Choroid plexus epithelial cell (primary cell): Measurements from ENCODE around the gene HAUS3.
"Not testable (repeated sequence)": the region's sequence is repeated elsewhere in the genome, so short reads cannot be mapped to it uniquely, and the experiment has no call there.

Source experiments
- DNase-seq: peaks from one replicate; pipeline ENCODE4 v3.0.0-alpha.2; 2010; ENCODE audit warnings: low read depth
- H3K4me3 ChIP-seq: 2 replicates; pipeline ENCODE4 v1.5.1; 2011; ENCODE audit warnings: low read depth, mild to moderate bottlenecking, control low read depth, low read length, moderate library complexity
- TF ChIP-seq, protein P1 (sequence below): conservative IDR thresholded peaks from 2 replicates; pipeline ENCODE4 v1.5.1; 2011; ENCODE audit warnings: low read depth, mild to moderate bottlenecking, control low read depth, inconsistent platforms, low read length, moderate library complexity

Gene HAUS3

DNA sequence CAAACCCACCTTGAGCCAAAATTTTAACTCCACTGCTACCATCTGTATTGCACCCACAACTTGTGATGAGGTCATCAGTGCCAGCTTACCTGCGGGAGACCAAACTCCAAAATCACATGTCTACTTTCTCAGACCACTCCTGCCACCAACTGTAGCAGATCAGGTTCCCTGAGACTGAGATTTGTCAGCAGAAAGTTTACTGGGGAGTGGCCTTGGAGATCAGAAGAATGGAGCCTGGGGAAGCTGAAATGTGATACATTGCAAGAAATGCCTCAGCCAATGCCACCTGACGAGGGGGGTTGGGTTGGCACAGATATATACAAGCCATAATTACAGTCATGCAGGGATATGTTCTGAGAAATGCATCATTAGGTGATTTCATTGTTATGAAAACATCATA is 19.1 kb downstream of the HAUS3 start:
- H3K4me3 ChIP-seq = no peak overlapping the region
- no peak for DNase-seq
- TF ChIP-seq, protein P1, sequence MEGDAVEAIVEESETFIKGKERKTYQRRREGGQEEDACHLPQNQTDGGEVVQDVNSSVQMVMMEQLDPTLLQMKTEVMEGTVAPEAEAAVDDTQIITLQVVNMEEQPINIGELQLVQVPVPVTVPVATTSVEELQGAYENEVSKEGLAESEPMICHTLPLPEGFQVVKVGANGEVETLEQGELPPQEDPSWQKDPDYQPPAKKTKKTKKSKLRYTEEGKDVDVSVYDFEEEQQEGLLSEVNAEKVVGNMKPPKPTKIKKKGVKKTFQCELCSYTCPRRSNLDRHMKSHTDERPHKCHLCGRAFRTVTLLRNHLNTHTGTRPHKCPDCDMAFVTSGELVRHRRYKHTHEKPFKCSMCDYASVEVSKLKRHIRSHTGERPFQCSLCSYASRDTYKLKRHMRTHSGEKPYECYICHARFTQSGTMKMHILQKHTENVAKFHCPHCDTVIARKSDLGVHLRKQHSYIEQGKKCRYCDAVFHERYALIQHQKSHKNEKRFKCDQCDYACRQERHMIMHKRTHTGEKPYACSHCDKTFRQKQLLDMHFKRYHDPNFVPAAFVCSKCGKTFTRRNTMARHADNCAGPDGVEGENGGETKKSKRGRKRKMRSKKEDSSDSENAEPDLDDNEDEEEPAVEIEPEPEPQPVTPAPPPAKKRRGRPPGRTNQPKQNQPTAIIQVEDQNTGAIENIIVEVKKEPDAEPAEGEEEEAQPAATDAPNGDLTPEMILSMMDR = no peak

DNA sequence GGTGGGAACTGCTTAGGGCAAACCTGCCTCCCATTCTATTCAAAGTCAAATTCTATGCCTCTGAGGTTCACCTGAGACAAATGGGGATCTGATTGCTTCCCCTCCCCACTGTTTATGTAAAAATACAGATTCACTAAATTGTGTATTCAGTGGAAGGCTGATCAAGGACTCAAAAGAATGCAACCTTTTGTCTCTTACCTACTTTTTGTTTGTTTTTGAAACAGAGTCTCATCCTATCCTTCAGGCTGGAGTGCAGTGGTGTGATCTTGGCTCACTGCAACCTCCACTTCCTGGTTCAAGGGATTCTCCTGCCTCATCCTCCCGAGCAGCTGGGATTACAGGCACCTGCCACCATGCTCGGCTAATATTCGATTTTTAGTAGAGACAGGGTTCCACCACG is 20.5 kb downstream of the HAUS3 start:
- DNase-seq, H3K4me3 ChIP-seq: not testable (repeated sequence)

DNA sequence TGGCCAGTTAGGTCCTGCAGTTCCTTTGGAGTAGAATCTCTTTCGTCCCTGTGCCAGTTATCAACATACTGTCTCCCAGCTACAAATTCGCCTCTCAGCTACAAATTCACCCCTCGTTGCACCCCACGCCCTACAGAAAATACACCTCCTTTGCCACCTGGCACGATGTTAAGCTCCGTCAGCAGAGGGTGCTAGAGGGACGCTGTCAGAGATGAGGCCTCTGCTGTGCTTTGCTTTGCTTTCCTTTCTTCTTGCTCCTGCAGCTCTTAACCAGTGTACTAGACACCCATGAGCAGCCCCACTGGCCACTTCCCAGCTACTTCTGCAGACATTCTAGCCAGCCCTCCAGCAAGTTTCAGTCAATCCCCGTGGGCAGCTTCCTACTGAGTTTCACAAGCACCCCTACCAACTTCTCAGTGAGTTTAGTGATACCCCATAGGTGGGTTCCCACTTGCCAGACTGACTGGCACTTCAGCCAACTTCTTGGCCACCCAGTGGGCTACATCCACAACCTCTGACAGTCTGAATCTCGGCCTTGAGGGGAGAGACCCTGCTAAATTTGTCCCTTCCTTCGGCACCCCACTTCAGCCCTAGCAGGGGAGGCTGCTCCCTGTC is 21.8 kb downstream of the HAUS3 start:
- TF ChIP-seq, protein P1 = peak; percentile 97
- no peak overlapping the region for H3K4me3 ChIP-seq
- peak; percentile 82 for DNase-seq

DNA sequence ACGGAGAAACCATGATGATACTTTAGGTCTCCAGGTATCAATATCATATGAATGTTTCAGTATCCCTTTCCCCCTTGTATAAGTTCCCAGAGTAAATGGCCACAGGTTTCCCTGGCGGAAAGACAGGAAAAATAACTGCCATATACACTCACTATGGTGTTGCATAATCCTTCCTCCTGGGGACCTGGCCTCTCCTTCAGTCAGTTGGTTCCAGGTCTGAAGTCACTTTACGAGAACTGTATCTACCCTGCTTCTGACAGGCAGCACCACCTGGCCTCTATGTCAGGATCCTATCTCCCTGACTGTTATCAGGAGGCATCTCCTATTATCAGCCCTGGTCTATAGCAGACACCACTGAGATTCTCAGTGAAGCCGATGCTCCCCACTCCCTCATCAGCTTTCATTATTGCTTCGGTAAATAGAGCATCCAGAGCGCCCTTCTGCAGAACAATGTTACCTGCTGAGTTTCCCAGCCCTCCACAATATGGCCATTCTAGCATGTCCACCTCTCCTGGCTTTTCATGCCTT is 22.6 kb downstream of the HAUS3 start:
- no peak for DNase-seq
- TF ChIP-seq, protein P1 = no peak

DNA sequence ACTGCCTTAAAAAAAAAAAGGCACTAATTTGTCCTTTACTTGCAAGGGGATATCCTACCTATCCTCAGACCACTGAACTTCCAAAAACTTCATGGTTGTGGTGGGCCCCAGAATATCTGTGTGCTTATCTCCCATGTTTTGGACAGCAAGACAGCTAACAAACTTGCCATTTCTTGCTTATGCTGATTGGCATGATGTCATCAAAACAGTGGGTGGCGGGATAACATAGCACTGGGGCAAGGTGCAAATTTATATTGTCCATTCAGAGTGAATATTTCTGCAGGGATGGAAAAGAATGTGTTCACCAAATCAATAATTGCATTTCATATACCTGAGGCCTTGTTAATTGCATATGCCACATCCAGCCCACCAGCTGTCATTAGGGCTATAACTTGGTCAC is 23.5 kb downstream of the HAUS3 start:
- DNase-seq = no peak
- H3K4me3 ChIP-seq = no peak overlapping the region
- TF ChIP-seq, protein P1 = no peak

More for the DNA sequence above, 22.6 kb downstream of the HAUS3 start:
- H3K4me3 ChIP-seq = no peak overlapping the region

DNA sequence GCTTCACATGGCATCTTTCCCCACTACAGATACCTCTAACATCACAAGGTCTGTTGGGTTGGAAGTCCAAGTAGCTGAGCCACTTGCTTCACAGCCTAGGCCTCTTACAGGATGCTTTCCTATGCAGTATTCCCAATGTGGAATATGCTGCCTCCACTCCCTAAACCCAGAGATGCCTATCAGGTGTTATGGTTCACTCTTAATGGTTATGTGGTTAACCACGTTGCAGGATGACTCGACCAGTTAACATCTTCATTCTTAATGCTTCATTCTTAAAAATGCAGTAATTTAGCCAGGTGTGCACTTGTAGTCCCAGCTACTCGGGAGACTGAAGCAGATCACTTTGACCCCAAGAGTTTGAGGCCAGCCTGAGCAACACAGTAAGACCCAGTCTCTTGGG is 24.2 kb downstream of the HAUS3 start:
- TF ChIP-seq, protein P1 = no peak
- no peak overlapping the region for H3K4me3 ChIP-seq
- peak; percentile 22 for DNase-seq

DNA sequence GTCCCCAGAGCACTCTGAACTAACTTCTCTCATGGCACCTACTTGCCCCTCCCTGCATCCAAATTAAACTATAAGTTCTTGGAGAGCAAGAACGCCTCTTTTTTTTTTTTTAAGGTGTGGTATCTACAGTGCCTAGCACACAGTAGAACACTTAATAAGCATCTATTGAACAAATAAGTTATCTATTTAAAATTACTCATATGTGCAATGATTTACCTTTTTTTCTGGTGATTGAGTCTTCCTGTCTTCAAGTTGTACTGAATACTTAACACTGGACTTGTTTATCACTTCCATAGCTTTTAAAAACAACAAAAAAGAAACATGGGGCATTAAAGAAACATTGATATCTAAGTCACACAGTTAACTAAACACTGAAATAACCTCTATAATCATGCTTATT is 29.1 kb downstream of the HAUS3 start:
- TF ChIP-seq, protein P1 = no peak
- DNase-seq = no peak
- no peak overlapping the region for H3K4me3 ChIP-seq

DNA sequence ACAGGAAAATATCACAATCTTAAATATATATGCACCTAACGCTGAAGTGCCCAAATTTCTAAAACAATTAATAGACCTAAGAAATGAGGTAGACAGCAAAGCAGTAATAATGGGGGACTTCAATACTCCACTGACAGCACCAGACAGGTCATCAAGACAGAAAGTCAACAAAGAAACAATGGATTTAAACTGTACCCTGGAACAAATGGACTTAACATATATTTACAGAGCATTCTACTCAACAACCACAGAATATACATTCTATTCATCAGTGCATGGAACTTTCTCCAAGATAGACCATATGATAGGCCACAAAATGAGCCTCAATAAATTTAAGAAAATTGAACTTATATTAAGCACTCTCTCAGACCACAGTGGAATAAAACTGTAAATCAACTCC is 39.1 kb downstream of the HAUS3 start:
- not testable (repeated sequence) for H3K4me3 ChIP-seq, DNase-seq
